Right forelimb (tissue), 1 donor: ENCODE measurements around the gene LDAH.

ENCODE experiments used
- DNase-seq: peaks from one replicate; pipeline ENCODE4 v3.0.0-alpha.2; 2018

LDAH gene

DNA sequence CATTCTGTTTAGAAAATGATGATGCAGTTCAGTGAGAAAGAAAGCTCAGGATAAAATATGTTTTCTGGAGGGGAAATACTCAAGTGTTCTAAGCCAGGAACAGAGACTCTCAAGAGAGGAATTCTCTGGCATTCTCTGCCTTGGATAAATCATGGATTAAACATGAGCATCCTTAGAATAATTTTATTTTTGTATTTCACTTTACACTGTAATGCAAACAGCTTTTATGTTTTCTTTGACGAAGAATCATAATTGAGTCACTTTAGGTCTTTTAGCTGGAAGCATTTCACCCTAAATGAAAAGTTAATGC, 144.9 kb downstream of the LDAH start:
- DNase-seq = no peak

DNA sequence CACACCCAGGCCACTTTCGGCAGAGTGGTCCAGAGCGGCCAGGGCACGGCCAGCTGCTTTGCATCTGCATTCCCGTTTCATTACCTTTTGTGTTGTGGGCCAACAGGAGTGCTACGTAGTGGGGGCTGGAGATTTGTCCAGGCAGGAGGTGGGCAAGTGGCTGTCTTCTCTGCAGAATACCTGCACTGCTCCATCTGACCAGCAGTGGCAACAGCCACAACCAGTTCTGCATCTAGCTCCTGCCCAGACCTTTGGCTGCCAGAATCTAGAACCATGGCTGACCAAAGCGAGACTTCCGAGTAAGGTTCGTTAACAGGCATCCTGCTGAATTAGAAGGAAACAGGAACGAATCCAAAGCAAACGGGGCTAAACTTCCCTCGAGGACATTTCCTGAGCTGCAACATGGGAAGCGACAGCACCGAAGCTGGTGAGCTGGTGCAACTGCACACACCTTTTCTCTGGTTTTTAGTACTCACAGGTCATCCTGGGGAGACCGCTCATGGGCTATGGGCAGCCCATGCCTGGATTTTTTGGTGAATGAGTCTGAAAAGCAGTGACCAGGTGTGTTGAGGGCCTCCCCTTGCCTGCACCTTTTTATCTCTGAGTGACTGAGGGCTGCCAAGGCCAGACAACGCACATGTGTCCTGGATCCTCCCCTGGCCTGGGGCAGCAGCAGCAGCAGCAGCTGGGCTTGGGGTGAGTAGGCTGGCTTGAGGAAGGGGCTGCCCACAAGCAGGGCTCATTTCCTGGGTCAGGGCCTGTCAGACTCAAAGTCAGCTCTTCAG, 145.4 kb downstream of the LDAH start:
- DNase-seq = no peak

DNA sequence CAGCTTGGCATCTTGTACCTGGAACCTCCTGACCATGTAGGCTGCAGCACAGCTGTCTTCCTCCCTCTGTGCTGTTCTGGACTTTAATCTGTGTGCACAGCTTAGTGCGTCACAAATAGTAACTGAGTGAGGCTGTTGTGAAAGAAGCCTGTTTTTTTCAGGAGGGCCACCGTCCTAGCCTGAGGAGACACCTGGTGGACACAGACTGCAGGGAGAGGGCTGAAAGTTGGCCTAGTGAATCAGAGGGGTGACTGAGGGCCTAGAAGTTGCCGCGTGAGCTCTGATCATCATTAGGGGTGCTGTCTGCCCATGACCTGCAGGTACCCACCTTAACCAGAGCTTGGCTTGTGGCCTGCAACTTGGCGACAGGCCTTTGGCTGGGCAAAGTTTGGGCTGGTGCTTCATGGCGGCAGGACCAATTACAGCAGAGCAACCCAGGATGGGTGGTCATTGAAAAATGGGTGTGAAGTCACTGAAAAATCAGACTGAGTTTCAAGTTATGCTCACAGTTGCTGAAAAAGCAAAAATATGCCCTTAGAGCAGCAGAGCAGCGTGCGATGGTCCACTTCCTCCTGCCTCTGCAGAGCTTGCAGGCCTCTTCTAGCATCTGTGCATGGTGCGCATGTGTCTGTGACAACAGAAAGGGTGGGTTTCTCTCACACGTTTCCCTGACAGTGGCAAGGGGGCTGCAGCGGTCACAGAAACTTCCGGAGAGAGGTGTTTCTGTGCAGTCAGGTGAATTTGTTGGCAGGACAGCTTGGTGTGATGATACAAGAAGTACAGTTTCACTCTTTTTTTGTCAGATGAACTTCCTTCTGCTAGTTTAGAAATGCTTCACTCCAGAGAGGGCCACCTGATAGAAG, 146.3 kb downstream of the LDAH start:
- no peak for DNase-seq

DNA sequence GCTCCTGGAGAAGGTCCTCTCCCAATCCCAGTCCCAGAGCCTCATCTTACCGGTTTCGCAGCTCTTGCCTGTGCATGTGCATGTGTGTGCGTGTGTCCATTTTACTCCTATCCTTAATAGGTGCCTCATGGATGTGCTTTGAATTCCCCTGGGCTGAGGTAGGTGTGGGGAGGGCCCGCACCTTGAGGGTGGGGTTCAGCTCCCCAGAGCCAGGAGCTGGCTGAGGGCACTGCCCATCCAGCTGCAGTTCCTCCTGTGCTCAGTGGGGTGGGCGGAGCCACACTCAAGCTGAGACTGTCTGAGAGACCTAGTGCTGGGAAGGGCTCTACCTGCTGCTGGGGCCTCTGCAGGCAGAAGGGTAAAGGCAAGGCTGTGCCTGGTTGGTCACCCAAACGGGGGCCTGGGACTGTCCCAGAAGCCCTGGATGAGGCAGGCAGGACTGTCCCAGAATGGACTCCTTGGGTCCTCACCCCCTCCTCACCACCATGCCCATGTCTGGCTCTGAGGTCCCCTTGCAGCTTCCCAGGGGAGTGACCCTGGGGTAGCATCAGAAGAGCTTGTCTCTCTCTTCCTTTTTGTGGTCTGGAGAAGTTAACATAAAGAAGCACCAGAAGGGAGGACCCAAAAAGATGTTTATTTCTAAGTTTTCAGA, 147.1 kb downstream of the LDAH start:
- DNase-seq = no peak

DNA sequence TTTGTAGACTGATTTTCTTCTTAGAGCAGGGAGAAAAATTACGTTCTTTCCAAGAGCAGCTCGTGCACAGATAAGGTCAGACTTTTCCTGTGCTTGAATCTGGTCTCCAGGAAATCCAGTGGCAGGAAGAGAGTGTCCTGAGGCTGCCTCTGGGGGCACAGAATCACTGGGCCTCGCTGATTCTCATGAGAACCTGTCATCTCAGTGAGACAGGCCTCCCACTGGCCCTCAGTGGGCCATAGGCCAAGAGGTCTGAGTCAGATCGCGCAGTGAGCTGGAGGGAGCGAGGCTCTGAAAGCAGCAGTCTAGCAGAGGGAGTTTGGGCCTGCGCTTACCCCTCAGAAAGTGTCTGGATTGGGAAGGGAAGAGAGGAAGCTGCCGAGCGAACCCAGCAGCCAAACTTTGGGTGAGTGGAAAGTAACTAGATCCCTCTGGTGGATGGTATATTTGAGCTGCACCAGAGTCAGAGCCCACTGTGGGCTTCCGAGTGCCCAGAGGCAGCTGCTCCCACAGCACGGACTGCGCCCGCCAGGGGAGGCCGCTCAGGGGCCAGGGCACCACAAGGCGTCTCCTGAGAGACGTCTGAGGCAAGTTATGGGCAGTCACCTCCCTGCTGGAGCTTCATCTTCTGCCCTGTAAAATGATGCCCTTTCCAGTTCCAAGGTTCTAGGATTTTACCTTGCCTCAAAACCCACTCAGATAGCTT, 147.8 kb downstream of the LDAH start:
- DNase-seq = no peak

DNA sequence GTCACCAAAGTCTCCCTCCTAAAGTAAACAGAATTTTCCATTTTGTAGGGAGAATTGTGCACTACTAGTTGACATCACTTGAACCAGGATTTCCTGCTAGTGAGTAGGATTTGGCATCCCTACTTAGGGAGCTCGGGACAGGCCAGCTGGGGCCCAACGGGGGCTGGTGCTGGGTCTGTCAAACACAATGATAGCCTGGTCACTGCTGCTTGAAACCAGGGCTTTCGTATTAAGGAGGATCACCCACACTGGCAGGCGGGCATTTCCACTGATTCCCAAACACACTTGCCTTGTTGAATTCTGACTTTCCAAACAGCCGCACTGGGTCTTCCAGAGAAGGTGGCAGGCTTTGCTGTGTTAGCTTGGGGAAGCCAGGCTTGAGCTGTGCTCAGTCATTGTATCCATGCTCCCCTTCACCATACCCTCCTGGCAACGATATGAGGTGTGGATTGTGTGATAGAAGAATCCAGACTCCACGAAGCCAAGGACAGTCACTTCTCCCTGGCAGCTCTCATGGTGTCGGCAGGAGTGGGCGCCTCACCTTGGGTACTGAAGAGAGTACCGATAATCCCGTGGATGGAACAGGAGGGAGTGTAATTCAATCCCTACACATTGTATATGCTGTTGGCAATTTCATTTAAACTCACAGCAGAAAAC, 148.5 kb downstream of the LDAH start:
- no peak for DNase-seq

DNA sequence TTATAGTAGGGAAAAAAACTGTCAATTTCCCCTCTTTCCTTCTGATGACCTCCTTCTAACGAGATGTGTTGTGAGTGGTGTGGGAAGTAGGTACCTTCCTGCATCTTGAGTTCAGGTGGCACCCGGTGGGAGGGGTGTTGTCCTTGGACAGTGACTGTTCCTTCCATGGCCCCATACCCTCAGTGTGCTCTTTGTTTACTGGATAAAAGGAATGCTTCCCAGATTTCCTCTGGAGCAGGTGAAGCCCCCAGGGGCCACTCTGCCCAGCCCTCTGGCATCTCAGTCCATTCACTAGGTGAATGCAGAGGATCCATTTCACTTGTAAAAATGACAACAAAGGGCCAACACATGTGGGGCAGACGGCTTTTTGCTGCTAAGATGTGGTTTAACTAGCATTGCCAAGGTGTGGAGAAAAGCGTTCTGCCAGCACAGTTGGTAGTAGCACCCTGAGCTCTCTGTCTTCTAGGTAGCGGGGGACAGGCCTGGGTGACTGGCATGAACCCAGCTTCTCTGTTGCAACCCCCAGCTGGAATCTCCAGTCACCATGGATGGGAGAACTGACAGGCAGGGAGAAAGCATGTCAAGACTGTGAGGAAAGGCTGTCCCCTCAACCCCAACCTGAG, 149.1 kb downstream of the LDAH start:
- DNase-seq = no peak

DNA sequence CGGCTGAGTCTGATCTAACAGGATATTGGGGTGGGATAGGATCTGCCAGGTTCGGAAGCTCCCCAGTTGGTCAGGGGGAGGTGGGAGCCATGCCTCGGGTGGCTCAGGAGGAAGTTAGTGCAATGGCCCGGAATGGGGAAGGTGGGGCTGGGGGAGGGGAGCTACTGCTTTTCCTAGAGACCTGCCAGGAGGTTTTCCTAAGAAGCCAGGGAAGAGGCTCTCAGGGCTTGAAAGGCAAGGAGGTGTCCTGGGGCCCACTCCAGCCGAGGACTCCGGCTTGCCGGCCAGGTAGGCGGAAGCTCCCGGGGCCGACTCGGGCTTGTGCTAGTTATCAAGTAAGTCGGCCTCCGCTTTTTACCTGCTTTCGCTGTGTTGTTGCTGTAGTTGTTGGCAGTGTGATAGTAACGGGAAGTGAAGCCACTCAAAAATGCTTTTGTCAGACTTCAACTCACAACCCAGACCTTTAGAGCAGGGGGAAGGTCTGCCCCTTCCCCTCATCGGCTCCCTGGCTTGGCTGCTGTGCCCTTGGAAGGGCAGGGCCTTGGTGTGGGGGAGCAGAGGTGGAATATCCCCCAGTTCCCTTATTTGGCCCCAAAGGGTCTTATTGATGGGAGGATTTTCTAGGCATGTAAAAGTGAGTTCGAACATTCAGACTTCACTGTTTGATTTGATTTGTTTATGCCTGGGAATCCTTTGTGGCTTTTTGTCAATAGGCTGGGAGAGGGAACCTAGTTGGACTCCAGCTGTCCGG, 150.5 kb downstream of the LDAH start:
- no peak for DNase-seq

DNA sequence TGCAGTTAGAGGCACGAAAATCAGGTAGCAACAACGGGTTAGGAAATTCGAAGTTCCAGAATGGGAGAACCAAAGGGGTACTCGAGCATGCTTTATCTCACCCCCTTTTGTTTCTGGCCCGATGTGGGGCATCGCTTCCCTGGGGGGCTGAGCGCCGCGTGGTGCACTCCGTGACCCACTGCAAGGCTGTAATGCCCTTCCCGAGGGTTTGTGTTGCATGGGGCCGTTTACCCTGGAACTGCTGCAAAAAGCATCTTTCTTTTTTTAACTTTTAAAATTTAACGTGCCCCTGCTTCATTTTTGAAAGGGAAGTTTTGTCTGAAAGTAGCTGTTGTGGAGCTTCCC, 151.2 kb downstream of the LDAH start:
- DNase-seq = no peak

DNA sequence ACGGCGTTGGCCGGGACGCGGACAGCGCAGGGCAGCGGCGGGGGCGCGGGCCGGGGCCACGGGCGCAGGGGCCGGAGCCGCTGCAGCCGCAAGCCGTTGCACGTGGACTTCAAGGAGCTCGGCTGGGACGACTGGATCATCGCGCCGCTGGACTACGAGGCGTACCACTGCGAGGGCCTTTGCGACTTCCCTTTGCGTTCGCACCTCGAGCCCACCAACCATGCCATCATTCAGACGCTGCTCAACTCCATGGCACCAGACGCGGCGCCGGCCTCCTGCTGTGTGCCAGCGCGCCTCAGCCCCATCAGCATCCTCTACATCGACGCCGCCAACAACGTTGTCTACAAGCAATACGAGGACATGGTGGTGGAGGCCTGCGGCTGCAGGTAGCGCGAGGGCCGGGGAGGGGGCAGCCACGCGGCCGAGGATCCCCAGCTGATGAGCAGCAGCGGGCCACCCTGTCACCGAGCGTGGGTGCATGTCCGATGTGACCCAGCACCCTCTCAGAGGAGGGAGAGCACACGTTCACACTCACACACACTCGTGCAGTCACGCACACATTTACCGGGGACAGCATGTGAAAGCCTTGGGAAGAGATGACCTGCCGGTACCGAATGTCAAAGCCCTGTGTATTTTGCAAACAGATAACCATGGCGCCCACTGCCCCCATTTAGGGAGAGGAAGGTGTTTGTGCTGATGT, 151.7 kb downstream of the LDAH start:
- DNase-seq = no peak

DNA sequence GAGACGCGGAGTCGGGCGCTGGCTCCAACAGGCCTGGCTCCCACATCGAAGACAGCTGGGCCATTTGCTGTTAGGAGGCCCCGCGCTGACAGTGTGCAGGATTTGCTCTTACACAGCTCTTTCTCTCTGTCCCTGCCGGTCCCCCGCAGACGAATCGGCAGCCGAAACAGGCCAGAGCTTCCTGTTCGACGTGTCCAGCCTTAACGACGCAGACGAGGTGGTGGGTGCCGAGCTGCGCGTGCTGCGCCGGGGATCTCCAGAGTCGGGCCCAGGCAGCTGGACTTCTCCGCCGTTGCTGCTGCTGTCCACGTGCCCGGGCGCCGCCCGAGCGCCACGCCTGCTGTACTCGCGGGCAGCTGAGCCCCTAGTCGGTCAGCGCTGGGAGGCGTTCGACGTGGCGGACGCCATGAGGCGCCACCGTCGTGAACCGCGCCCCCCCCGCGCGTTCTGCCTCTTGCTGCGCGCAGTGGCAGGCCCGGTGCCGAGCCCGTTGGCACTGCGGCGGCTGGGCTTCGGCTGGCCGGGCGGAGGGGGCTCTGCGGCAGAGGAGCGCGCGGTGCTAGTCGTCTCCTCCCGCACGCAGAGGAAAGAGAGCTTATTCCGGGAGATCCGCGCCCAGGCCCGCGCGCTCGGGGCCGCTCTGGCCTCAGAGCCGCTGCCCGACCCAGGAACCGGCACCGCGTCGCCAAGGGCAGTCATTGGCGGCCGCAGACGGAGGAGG, 152.4 kb downstream of the LDAH start:
- no peak for DNase-seq

DNA sequence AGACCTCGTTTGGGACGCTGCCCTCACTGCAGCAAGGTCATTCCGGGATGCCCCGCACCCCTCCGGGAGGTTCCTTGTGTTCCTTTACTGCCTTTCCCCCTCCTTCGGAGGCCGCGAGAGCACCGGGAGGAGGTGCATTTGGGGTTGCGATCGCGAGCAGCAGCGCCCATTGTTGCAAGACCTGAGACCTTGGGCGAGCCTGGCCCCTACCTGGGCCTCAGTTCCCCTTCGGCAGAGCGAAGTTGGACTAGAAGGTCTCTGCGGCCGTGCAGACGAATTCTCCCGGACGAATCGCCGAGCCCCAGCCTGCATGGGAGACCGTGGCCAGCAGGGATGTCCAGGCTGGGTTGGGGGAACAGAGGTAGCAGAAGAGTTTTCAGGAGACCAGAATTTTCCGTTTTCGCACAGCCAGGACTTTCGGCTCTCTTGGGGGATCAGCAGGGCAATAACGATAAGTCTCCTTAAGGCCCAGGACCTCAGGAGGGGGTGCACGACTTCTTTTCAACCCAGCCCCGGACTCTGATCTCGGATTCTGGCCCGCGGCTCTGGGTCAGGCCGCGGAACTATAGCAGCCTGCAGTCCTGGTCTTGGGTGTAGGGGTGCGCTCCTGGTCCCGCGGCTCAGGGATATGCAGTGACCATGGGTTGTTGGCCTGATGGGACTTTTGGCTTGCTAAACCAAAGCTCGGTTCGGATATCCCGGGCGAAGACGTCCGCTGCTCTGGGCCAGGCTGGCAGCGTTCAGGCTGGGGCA, 153.2 kb downstream of the LDAH start:
- no peak for DNase-seq

DNA sequence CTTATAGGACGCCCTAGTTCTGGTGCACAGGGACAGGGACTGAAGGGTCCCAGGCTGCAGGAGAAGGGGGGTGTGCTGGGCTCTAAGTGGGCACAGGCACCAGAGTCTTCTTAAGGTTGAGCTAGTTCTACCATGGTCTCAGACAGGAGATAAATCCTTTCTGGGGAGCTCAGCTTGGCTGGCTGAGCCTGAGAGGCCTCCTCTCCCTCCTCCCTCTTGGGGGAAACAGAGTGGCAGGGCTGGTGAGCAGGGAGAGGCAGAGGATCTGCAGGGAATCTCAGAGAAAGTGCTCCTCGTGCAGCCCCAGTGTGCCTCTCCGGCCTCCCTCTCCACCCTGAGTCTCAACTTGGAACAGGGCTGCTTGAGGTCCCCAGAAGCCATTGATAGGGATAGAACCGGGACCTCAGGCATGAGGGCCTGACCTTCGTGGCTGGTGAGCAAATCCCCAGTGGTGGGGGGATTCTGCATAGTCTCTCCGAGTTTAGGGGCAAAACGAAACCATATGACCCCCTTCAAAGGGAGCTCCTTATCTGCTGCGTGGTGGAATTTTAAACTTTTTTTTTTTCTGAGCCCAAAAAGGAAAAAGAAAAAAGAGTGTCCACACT, 153.9 kb downstream of the LDAH start:
- no peak for DNase-seq

DNA sequence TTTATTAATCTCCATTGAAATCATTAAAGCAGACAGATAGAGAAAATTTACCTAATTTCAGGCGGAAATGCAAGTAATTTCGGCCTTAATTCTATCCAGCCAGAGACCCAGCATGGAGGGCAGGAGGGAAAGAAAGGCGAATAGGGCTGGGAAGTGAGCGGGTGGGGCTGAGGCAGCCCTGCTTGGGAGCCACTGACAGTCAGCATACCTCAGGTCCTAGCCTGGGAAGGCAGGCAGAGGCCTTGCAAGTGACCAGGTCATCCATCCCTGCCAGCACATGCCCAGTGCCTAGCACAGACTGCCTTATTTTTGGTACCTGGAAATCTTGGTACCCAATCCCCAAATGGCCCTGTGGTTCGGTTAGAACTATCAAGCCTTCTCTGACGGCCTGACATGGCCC, 154.4 kb downstream of the LDAH start:
- DNase-seq = no peak

DNA sequence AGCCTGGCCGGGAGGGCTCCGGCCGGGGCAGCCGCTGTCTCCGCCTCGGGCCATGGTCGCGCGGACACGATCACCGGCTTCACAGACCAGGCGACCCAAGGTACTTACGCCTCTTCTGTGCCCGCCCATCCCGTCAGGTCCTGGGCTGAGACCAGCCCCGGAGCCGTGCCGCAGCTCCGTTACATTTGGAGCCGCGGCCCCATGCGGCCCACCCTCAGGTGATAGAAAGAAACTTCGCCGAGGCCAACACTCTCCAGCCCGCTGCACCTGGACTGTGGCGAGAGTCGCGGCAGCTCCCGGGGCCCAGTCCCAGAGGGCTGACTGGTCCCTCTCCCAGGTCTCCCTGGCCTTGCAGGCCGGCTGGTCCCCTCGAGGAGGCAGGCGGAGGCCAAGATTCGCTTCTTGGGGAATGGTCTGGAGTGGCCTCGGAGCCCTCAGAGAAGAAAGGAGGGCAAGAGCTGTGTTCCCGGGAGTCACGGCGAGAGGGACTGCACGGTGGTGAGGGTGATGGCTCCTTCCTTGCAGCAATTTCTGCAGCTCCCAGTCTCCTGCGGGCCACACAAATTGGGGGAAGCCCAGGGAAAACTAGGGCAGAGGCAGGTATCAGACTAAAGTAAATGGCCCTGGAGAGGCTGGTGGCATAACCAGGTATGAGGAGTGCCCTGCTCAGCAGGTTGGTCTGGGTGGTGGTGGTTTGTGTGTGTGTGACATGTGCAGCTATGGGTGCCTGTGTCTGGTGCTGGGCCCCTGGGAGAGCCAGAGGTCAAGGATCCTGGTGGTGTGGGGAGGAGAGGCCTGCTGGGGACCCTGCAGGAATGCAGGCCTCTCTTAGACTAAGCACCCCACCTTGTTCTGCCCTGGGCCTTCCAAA, 155.1 kb downstream of the LDAH start:
- DNase-seq = no peak

DNA sequence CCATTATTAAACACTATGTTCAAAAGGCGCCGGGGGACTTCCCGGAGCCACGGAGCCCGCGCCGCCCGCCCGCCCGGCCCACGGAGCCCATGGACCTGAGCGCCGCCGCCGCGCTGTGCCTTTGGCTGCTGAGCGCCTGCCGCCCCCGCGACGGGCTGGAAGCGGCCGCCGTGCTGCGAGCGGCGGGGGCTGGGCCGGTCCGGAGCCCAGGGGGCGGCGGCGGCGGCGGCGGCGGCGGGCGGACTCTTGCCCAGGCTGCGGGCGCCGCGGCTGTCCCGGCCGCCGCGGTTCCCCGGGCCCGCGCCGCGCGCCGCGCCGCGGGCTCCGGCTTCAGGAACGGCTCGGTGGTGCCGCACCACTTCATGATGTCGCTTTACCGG, 155.8 kb downstream of the LDAH start:
- DNase-seq = no peak

DNA sequence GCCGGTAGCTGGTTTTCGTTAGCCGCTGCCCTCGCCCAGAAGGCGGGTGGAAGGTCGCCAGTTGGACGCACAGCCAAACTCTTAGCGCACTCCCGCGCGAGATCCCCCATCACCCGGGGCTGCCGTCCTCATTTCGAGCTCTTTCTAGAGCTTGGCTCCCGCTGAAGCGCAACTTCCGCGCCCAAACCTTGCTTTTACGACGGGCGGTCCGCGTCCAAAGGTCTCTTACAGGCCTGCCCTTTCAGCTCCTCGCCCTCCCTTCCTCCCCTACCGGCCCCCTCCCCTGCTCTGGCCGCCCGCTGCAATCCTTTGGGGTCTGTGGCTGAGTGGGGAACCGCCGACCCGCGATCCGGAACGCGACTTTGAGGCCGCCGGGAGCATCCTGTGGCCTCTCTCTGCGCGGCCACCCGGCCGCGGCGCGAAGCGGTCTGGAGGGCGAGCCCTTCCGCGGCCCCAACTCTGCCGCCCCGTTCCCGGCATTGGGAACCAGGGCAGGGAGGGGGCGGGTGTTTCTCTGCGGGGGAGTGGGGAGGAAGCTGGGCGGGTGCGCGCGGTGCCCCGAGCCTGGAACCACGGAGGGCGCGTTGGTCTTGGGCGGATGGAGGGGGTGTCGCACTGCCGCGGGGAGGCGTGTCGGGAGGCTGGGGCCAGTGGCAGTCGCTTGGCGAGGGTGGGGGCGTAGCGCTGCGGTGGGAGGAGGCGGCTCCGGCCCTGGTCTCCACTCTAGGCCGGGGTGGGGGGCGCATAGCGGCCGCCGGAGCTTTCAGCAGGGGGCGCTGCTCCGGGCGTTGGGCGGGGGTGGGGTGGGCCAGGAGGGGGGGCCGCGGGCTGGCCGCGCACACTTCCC, 156.4 kb downstream of the LDAH start, which contains the start of gene GDF7:
TSS of gene GDF7 (plus strand) at position 841 of the 847 bp plus-strand sequence. CDS start 96 bp downstream, outside the sequence.
- DNase-seq = peak; percentile 70
